GM12878 (cell line): ENCODE data around the gene KIRREL3. TPM values are rescaled to one million over a fixed set of nuclear protein-coding genes. Genes with fewer than 3 reads are reported as not detected.

Source experiments
- ATAC-seq: fragments of 200-7000 bp; cut with Tn5 transposase; 3 replicates; pipeline ENCODE4 v1.9.1; 2020; ENCODE audit warnings: mild to moderate bottlenecking, moderate library complexity
- BruUV-seq: library from RNA; stranded (reverse); fragments of 400-500 nt; replicated peaks from 2 replicates; lab custom pipeline; 2021; lab: Mats Ljungman, UMichigan
- CTCF ChIA-PET: fragments of 300-600 bp; sonication (Branson Sonifier 250); formaldehyde crosslinking; extraction: SDS; loops from one replicate; lab custom pipeline; 2021; ENCODE audit warnings: inconsistent platforms; lab: Yijun Ruan, JAX
- POLR2A ChIA-PET: fragments of 350-600 bp; formaldehyde crosslinking; extraction: SDS; loops from one replicate; lab custom pipeline; 2021; ENCODE audit warnings: inconsistent platforms; lab: Charles Lee
- RAD21 ChIA-PET: fragments of 300-600 bp; sonication (Branson Sonifier 250); formaldehyde crosslinking; loops from one replicate; lab custom pipeline; 2023; ENCODE audit warnings: antibody characterized with exemption; ENCODE audit not compliant: unreplicated experiment; lab: Charles Lee
- SMC1A ChIA-PET: fragments of 300-600 bp; sonication (Branson Sonifier 250); formaldehyde crosslinking; loops from one replicate; lab custom pipeline; 2023; ENCODE audit not compliant: unreplicated experiment, uncharacterized antibody; lab: Charles Lee
- DNase-seq: peaks from one replicate; pipeline ENCODE4 v3.0.0-alpha.2; 2011; ENCODE audit warnings: low read depth, low spot score
- FAIRE-seq: peaks from 3 replicates; lab custom pipeline; 2011; peaks lifted over from hg19 to GRCh38; lab: Jason Lieb, UNC
- H2AFZ ChIP-seq: 2 replicates; pipeline ENCODE4 v1.6.0; 2011; ENCODE audit warnings: low read depth, low read length, control low read depth; ENCODE audit not compliant: control insufficient read depth
- H3K27ac ChIP-seq: 2 replicates; pipeline ENCODE4 v1.5.1; 2011; ENCODE audit warnings: control low read depth; ENCODE audit not compliant: control insufficient read depth, insufficient read depth
- H3K27me3 ChIP-seq, 2 experiments: replicated peaks in 1 of 2; 2 replicates each; pipeline versions ENCODE4 v1.6.0 to v1.6.1; 2011; ENCODE audit warnings: low read length in 1 of 2; ENCODE audit not compliant: control insufficient read depth in 2 of 2, insufficient read depth in 2 of 2
- H3K36me3 ChIP-seq, 2 experiments: 2 replicates each; pipeline ENCODE4 v1.5.1; 2011; ENCODE audit warnings: low read length in 1 of 2; ENCODE audit not compliant: control insufficient read depth in 2 of 2, insufficient read depth in 2 of 2
- H3K4me1 ChIP-seq: 2 replicates; pipeline ENCODE4 v1.6.1; 2011; ENCODE audit warnings: mild to moderate bottlenecking, low read length, moderate library complexity, mixed read lengths; ENCODE audit not compliant: control insufficient read depth, insufficient read depth
- H3K4me2 ChIP-seq: 2 replicates; pipeline ENCODE4 v1.6.0; 2011; ENCODE audit warnings: control low read depth; ENCODE audit not compliant: control insufficient read depth, insufficient read depth
- H3K4me3 ChIP-seq: fragments of 200-600 bp; sonication (generic); 2 replicates; pipeline ENCODE4 v1.5.1; 2016
- H3K79me2 ChIP-seq: 2 replicates; pipeline ENCODE4 v1.6.0; 2011; ENCODE audit warnings: low read length; ENCODE audit not compliant: control insufficient read depth, insufficient read depth
- H3K9ac ChIP-seq: 2 replicates; pipeline ENCODE4 v1.8.0; 2011; ENCODE audit warnings: low read length, control low read depth, mixed read lengths; ENCODE audit not compliant: control insufficient read depth, insufficient read depth
- H3K9me3 ChIP-seq: replicated peaks from 3 replicates; pipeline ENCODE4 v1.5.1; 2011; ENCODE audit warnings: mild to moderate bottlenecking, low read length; ENCODE audit not compliant: control insufficient read depth, insufficient read depth
- H4K20me1 ChIP-seq: 2 replicates; pipeline ENCODE4 v1.6.0; 2011; ENCODE audit not compliant: control insufficient read depth, insufficient read depth
- CBFB ChIP-seq: IDR thresholded peaks from 2 replicates; pipeline ENCODE4 v1.6.1; 2016; ENCODE audit warnings: antibody characterized with exemption, low read depth
- CTCF ChIP-seq, 3 experiments: IDR thresholded peaks in 2 of 3; conservative IDR thresholded peaks in 1 of 3; 2 replicates each; pipeline ENCODE4 v1.5.1; 2011; ENCODE audit warnings: low read depth in 3 of 3, low read length in 3 of 3, mild to moderate bottlenecking in 3 of 3, control low read depth in 2 of 3, moderate library complexity in 2 of 3, inconsistent platforms in 1 of 3, mixed read lengths in 1 of 3; ENCODE audit not compliant: control insufficient read depth in 2 of 3, insufficient read depth in 1 of 3; ENCODE audit errors: extremely low read depth in 1 of 3
- ETV6 ChIP-seq, 2 experiments: fragments of 450-650 bp in 1 of 2; IDR thresholded peaks in 1 of 2; conservative IDR thresholded peaks in 1 of 2; 2 replicates each; pipeline ENCODE4 v1.6.1; 2014; ENCODE audit warnings: antibody characterized with exemption in 1 of 2, borderline replicate concordance in 1 of 2, low read depth in 1 of 2, mild to moderate bottlenecking in 1 of 2, moderate library complexity in 1 of 2
- FOXK2 ChIP-seq: fragments of 450-650 bp; IDR thresholded peaks from 2 replicates; pipeline ENCODE4 v1.6.1; 2017; ENCODE audit warnings: mild to moderate bottlenecking, moderate library complexity
- MTA3 ChIP-seq: IDR thresholded peaks from 2 replicates; pipeline ENCODE4 v1.6.1; 2012; ENCODE audit warnings: low read length, inconsistent platforms, borderline replicate concordance
- NKRF ChIP-seq: fragments of 450-650 bp; conservative IDR thresholded peaks from 2 replicates; pipeline ENCODE4 v1.6.1; 2017; ENCODE audit warnings: mild to moderate bottlenecking, moderate library complexity
- NRF1 ChIP-seq: conservative IDR thresholded peaks from 2 replicates; pipeline ENCODE4 v1.6.1; 2011; ENCODE audit warnings: mild to moderate bottlenecking, low read depth, low read length, improper control_type of control experiment
- PBX3 ChIP-seq: IDR thresholded peaks from 2 replicates; pipeline ENCODE4 v1.6.1; 2011; ENCODE audit warnings: mild to moderate bottlenecking, low read depth, low read length, moderate library complexity; ENCODE audit not compliant: insufficient replicate concordance
- PRDM15 ChIP-seq: fragments of 450-650 bp; formaldehyde crosslinking; IDR thresholded peaks from 2 replicates; pipeline ENCODE4 v1.4.0; 2020; ENCODE audit warnings: mild to moderate bottlenecking, moderate library complexity
- RB1 ChIP-seq: fragments of 450-650 bp; formaldehyde crosslinking; IDR thresholded peaks from 2 replicates; pipeline ENCODE4 v1.6.1; 2017; ENCODE audit warnings: mild to moderate bottlenecking, borderline replicate concordance
- RUNX3 ChIP-seq: IDR thresholded peaks from 2 replicates; pipeline ENCODE4 v1.6.1; 2012; ENCODE audit warnings: low read length, inconsistent platforms
- SPI1 ChIP-seq: IDR thresholded peaks from 2 replicates; pipeline ENCODE4 v1.6.1; 2011; ENCODE audit warnings: low read depth, mild to moderate bottlenecking, low read length, moderate library complexity, borderline replicate concordance; ENCODE audit not compliant: insufficient read depth
- STAT3 ChIP-seq: IDR thresholded peaks from 2 replicates; pipeline ENCODE4 v1.6.1; 2011; ENCODE audit warnings: low read depth, low read length, improper control_type of control experiment
- SUZ12 ChIP-seq: fragments of 200-600 bp; sonication (generic); IDR thresholded peaks from one replicate; pipeline ENCODE4 v1.6.1; 2018; ENCODE audit warnings: antibody characterized with exemption, mild to moderate bottlenecking; ENCODE audit not compliant: unreplicated experiment
- TCF7 ChIP-seq: IDR thresholded peaks from 2 replicates; pipeline ENCODE4 v1.6.1; 2014; ENCODE audit warnings: antibody characterized with exemption, borderline replicate concordance
- ZNF207 ChIP-seq: fragments of 450-650 bp; IDR thresholded peaks from 2 replicates; pipeline ENCODE4 v1.6.1; 2014; ENCODE audit warnings: antibody characterized with exemption, mild to moderate bottlenecking, borderline replicate concordance
- WGBS: methylation state at CpG from one replicate; pipeline ENCODE4 v1.1.6; 2016; ENCODE audit warnings: low lambda C conversion rate; ENCODE audit not compliant: insufficient replicate concordance, insufficient coverage; ENCODE audit errors: missing lambda C conversion rate; 5-methylcytosine and 5-hydroxymethylcytosine counted together
- in situ Hi-C: fragments of 300-500 bp; cut with MboI; formaldehyde crosslinking; loops from 9 replicates; pipeline ENCODE4 v1.14.3; 2018; ENCODE audit warnings: mixed read lengths
- intact Hi-C: fragments of 100-400 bp; cut with micrococcal nuclease; formaldehyde crosslinking; loops from one replicate; pipeline ENCODE4 v1.14.2; 2022; ENCODE audit not compliant: unreplicated experiment
- polyA plus RNA-seq, 11 experiments: library from polyadenylated mRNA; depleted of rRNA in 4 of 11; unstranded in 6 of 11; stranded (reverse) in 5 of 11; fragments of >200 nt; fragmentation: Nextera tagmentation in 4 of 11; fragmentation: Illumina TruSeq in 1 of 11; extraction: Ambion mirVana in 4 of 11; extraction: Trizol in 1 of 11; gene quantifications; 1 replicate in 1 of 11; 2 replicates in 10 of 11; pipeline versions ENCODE4 v1.2.1 to v1.2.3, GENCODE V29; 2011 to 2016; ENCODE audit warnings: inconsistent platforms in 2 of 11, missing spikeins in 2 of 11, low read depth in 1 of 11
- total RNA-seq, 4 experiments: library from RNA; depleted of rRNA in 3 of 4; stranded (reverse); fragments of >200 nt in 3 of 4; fragmentation: Illumina TruSeq in 1 of 4; extraction: Trizol in 1 of 4; gene quantifications; 2 replicates each; pipeline versions ENCODE4 v1.2.1 to v1.2.3, GENCODE V29; 2013 to 2021

Gene KIRREL3
- total and polyA plus RNA-seq, 10 of the 15 experiments (the other 5 are each of a cell fraction or from before 2014, with no cell fraction given), result under 0.01 TPM; not detected in 9

GRCh38 chr11:126772267-126772666 lies 228.3 kb downstream of the KIRREL3 start:
- FAIRE-seq (no peak), DNase-seq (no peak), ATAC-seq (no peak)
- POLR2A ChIA-PET, result no interaction called here
- Histone ChIP-seq H3K9me3 (no peaks in the 10 kb centered on the region), H3K27me3 (peaks cover 3 to 11% of the 10 kb centered on the region in 2 experiments; a peak in 2 of 4 replicates), H3K27ac (no peak overlapping the region), H3K4me3 (no peak overlapping the region), H3K4me2 (no peak overlapping the region), H3K36me3 (no peaks in the 10 kb centered on the region), H3K4me1 (no peaks in the 10 kb centered on the region), H3K9ac (no peak overlapping the region), H3K79me2 (no peaks in the 10 kb centered on the region), H2AFZ (no peak overlapping the region), H4K20me1 (no peaks in the 10 kb centered on the region)
- no TSS peak for BruUV-seq
- 28% methylated on average over 8 of the region's 8 CpGs for WGBS
- CTCF ChIA-PET, result no interaction called here
- RAD21 ChIA-PET, result no interaction called here
- SMC1A ChIA-PET, result no interaction called here
- intact Hi-C loops, result no loop called here
- in situ Hi-C loops, result no loop called here
- TF ChIP-seq SPI1, result no peak
- TF ChIP-seq RB1, result no peak
- TF ChIP-seq PBX3, result no peak
- TF ChIP-seq FOXK2, result no peak
- no peak for TF ChIP-seq CBFB
- TF ChIP-seq RUNX3, result no peak
- TF ChIP-seq NRF1, result no peak
- TF ChIP-seq PRDM15 (CRISPR knock-in tag), result no peak
- TF ChIP-seq ETV6 (conservative IDR thresholded peaks at IDR 0.05 in 1 of 2, IDR thresholded peaks at IDR 0.05 in 1 of 2; ENCODE audit: borderline replicate concordance in 1 of 2, low read depth in 1 of 2), result no peak
- no peak for TF ChIP-seq CTCF (IDR thresholded peaks at IDR 0.05 in 2 of 3, conservative IDR thresholded peaks at IDR 0.05 in 1 of 3; ENCODE audit: control insufficient read depth in 2 of 3, extremely low read depth in 1 of 3, insufficient read depth in 1 of 3, low read depth in 3 of 3, low read length in 3 of 3)
- no peak for TF ChIP-seq MTA3
- no peak for TF ChIP-seq ZNF207
- TF ChIP-seq TCF7, result no peak
- no peak for TF ChIP-seq SUZ12
- TF ChIP-seq NKRF, result no peak
- TF ChIP-seq STAT3, result no peak
